D721Med (cell line): Measurements from ENCODE around the gene COBL.
"Not testable (repeated sequence)": the region's sequence is repeated elsewhere in the genome, so short reads cannot be mapped to it uniquely, and the experiment has no call there.

Source experiments
- DNase-seq: peaks from one replicate; pipeline ENCODE4 v3.0.0; 2011; ENCODE audit warnings: low spot score; ENCODE audit not compliant: insufficient read length
- FAIRE-seq: peaks from 2 replicates; lab custom pipeline; 2011; peaks lifted over from hg19 to GRCh38; lab: Jason Lieb, UNC
- CTCF ChIP-seq: IDR thresholded peaks from 2 replicates; pipeline ENCODE4 v1.5.1; 2012; ENCODE audit warnings: mild to moderate bottlenecking, control low read depth; ENCODE audit not compliant: insufficient read depth; ENCODE audit errors: missing control alignments

The COBL gene

GRCh38 chr7:51217804-51218203, 98.8 kb downstream of the COBL start:
- no peak for TF ChIP-seq CTCF
- FAIRE-seq: no peak
- DNase-seq: no peak

- DNase-seq: no peak
- TF ChIP-seq CTCF: no peak
- no peak for FAIRE-seq
These were observed 102.5 kb downstream of the COBL start for GRCh38 chr7:51214098-51214497.

GRCh38 chr7:51213618-51214017, 103.0 kb downstream of the COBL start:
- FAIRE-seq (no peak), DNase-seq (no peak)
- TF ChIP-seq CTCF: no peak

- DNase-seq (no peak), FAIRE-seq (no peak)
- no peak for TF ChIP-seq CTCF
These were observed 105.8 kb downstream of the COBL start for GRCh38 chr7:51210766-51211165.

- DNase-seq (no peak), FAIRE-seq (no peak)
- no peak for TF ChIP-seq CTCF
These were observed 107.2 kb downstream of the COBL start for GRCh38 chr7:51209426-51209825.

- not testable (repeated sequence) for DNase-seq, FAIRE-seq
These were observed 108.5 kb downstream of the COBL start for GRCh38 chr7:51208125-51208524.

GRCh38 chr7:51198654-51199053, 118.0 kb downstream of the COBL start:
- no peak for DNase-seq
- FAIRE-seq: no peak
- no peak for TF ChIP-seq CTCF

- no peak for TF ChIP-seq CTCF
- FAIRE-seq: no peak
- DNase-seq: no peak
These were observed 125.6 kb downstream of the COBL start for GRCh38 chr7:51190969-51191368.
